Breast epithelium (tissue), 3 donors: ENCODE measurements around the gene COPS7B.

Source experiments
- CTCF ChIP-seq, 3 donors: fragments of 450-650 bp; IDR thresholded peaks; one replicate each; pipeline ENCODE4 v1.5.1; 2016 to 2017; ENCODE audit warnings: antibody characterized with exemption in 3 of 3, mild to moderate bottlenecking in 3 of 3, moderate library complexity in 3 of 3
- POLR2A ChIP-seq: fragments of 450-650 bp; IDR thresholded peaks from one replicate; pipeline ENCODE4 v1.6.1; 2016; ENCODE audit warnings: antibody characterized with exemption, mild to moderate bottlenecking, moderate library complexity
- POLR2AphosphoS5 ChIP-seq, 3 donors: sonication (generic); formaldehyde crosslinking; IDR thresholded peaks; one replicate each; pipeline ENCODE4 v1.6.1; 2017; ENCODE audit warnings: antibody characterized with exemption in 3 of 3

GRCh38 chr2:231807020-231807419 lies 20.8 kb downstream of the COPS7B start:
- TF ChIP-seq CTCF (IDR thresholded peaks at IDR 0.05) (no peak), POLR2AphosphoS5 (IDR thresholded peaks at IDR 0.05) (no peak), POLR2A (no peak)
